Glomerular endothelial cell (primary cell): ENCODE measurements around the gene ABCC3. TPM values are rescaled to one million over a fixed set of nuclear protein-coding genes. Genes with fewer than 3 reads are reported as not detected.

Experiments used
- DNase-seq: peaks from one replicate; pipeline ENCODE4 v3.0.0-alpha.2; 2011; ENCODE audit warnings: low read depth, low spot score; ENCODE audit errors: extremely low read depth
- total RNA-seq: library from RNA; depleted of rRNA; stranded (reverse); fragments of >200 nt; gene quantifications from 2 replicates; pipeline ENCODE4 v1.2.3, GENCODE V29; 2015

Gene ABCC3
- total RNA-seq, 1 donor from 2014 or later = 1.1 TPM

DNA sequence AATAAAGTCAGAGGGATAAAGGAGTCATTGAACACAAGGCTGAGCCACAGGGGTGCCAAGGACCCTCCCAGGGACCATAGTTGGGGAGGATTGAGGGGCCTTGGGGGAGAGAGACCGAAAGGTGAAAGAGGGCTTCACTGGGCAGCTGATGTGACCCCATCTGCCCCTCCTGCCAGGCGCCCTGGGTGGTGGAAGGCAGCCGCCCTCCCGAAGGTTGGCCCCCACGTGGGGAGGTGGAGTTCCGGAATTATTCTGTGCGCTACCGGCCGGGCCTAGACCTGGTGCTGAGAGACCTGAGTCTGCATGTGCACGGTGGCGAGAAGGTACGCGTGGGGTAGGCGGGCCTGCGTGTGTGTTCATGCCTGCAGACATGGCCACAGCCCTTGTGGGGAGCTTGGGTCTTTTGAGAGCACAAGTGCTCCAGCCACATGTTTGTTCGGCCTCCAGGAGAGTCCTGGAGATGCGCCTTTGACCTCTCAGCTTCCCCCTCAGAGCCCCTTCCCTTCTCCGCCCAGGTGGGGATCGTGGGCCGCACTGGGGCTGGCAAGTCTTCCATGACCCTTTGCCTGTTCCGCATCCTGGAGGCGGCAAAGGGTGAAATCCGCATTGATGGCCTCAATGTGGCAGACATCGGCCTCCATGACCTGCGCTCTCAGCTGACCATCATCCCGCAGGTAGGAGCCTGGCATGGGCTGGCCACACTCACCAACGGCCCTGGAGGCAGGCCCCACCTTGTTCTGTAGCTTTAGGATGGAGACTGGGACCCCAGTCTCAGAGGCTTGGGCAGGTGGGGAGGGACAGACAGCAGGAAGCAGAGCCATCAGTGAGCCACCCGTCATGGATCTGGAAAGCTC is 49.0 kb downstream of the ABCC3 start:
- no peak for DNase-seq

DNA sequence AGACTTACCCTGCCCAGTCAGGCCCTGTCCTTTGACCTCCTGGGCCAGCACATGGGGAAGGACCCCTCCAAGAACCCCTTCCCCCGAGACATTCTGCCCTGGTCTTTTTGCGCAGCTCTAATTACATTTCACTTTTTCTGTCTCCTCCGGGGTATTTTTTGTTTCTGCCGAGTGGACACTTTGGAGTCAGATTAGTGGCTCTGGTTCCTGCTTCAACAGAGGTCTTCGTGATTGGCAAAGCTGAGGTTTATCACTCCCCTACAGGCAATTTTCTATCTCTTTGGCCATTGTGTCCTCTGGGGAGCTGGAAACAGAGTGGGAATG is 49.6 kb downstream of the ABCC3 start:
- DNase-seq = no peak

DNA sequence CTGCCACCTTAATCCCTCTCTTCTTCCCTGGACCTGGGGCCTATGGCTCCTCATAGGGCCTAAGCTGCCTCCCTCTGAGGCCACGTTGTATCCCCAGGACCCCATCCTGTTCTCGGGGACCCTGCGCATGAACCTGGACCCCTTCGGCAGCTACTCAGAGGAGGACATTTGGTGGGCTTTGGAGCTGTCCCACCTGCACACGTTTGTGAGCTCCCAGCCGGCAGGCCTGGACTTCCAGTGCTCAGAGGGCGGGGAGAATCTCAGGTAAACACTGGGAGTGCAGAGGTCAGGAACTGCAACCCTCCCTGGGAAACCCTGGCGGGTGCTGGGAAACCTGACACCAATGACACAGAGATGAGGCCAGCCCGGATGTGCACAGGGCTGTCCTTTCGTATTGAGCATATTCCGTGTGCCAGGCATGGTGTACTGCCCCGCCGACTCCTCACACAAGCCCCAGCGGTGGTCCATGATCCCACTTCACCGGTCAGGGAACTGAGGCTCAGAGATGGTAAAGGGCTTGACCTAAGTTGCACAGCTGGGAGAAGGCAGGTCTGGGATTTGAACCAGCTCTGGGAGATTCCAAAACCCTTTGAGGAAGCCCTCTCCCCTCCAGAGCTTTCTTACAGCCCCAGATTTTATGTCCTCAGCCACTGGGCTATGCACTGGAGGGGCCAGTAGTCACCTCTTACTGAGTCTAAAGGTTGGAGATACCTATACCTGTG is 50.1 kb downstream of the ABCC3 start:
- no peak for DNase-seq

DNA sequence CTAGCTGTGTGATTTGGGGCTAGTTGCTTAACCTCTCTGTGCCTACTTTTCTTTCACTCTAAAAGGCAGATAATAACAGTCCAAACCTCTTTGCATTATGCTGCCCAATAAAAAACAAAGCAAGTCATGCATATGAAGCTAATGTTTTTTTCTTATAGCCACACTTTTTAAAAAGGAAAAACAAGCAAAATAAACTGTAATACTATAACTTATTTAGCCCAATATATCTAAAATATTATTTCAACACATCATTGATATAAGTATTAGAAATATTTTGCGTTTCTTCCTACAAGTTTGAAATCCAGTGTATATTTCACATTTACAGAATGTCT is 50.6 kb downstream of the ABCC3 start:
- DNase-seq = no peak

DNA sequence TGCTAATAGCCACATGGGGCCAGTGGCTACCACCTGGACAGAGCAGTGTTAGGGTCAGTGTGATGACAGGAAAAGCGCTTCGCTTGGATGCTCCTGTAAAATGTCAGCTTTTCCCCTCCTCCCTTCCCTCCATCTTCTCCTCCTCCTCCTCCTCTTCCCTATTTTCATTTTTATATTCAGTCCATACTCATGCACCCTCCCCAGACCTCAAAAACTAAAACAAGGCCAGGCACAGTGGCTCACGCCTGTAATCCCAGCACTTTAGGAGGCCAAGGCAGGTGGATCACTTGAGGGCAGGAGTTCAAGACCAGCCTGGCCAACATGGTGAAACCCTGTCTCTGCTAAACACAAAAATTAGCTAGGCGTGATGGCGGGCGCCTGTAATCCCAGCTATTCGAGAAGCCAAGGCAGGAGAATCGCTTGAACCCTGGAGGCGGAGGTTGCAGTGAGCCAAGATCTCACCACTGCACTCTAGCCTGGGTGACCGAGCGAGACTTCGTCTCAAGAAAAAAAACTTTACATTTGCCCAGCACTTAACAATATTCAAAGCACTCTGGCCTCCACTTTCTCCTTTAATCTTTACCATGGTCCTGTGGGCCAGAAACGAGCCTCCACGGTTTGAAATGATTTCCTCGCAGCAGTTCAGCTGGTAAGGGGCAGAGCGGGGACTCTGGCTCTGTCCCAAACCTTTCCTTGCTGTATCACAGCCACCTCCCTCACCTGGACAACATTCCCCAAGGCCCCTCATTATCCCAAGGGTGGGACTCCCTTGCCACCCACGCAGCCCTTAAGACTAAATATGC is 51.2 kb downstream of the ABCC3 start:
- DNase-seq = no peak

DNA sequence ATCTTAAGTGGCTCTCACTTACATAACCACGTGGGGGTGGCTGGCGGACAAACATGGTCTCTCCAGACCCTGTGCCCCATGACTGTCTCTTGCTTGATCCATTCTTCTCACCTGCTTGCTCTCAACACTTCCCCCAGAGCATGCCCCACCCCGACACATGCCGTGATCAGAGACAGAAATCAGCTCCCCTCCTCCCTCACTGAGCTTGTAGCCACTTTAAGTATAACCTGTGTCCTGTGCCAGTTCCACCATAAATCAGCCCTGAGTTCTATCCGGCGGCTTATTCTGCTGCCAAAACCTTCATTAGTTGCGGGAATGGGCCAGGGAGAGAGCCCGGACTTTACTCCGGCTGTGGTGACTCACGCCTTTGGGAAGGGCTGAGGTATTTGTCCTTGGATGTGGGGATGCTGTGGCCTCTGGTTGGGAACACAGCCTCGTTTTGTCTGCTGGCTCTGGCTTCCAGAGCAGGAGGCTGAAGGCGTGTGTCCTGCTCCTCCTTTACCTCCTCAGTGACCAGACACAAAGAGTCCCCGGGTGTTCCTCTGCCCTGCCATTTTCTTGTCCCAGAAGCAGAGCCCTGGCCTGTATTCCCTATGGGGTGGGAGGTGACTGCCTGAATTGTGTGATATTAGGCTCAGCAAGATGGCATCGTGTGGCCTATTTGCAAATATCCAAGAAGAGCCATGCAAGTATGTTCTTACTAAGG is 52.0 kb downstream of the ABCC3 start:
- DNase-seq = no peak

DNA sequence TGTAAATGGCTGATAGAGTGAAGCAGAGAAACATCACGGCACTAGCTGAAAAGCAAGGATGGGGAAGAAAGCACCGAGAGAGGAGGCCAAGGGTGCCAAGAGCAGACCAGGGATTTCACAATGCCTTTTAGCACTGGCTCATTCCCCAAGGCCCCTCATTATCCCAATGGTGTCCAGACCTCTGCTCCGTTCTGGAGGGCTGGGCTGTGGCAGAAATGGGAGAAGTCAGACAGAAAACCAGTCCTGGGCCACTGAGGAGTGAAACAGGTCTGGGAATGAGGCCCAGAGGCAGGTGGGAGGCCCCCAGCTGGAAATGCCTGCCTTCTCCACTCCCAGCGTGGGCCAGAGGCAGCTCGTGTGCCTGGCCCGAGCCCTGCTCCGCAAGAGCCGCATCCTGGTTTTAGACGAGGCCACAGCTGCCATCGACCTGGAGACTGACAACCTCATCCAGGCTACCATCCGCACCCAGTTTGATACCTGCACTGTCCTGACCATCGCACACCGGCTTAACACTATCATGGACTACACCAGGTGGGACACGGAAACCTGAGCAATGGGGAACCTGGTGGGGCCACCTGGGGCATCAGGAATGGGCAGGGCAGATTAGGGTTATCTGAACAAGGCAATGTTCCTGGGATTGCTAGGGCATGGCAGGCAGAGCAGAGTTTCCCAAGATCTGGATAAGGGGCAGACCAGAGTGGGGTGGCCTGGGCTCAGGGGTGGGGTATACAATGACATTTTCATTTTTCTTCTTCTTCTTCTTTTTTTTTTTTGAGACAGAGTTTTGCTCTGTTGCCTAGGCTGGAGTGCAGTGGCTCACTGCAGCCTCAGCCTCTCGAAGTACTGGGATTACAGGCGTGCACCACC is 52.8 kb downstream of the ABCC3 start:
- no peak for DNase-seq

DNA sequence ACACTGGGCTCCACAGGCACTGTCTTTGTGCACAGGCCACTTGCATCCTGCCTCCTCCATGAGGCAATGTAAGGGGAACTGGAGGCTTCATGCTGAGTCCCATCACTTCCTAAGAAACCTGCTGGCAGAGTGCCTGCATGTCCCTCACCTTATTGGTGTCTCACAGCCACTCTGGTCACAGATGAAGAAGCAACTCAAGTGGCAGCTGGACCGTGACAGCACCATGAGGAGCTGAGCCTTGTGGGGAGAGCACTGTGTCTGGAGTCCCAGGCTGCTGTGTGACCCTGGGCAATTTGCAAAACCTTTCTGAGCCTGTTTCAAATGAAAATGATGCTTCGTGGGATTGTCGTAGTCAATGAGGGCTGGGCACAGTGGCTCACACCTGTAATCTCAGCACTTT is 53.6 kb downstream of the ABCC3 start:
- DNase-seq = no peak

DNA sequence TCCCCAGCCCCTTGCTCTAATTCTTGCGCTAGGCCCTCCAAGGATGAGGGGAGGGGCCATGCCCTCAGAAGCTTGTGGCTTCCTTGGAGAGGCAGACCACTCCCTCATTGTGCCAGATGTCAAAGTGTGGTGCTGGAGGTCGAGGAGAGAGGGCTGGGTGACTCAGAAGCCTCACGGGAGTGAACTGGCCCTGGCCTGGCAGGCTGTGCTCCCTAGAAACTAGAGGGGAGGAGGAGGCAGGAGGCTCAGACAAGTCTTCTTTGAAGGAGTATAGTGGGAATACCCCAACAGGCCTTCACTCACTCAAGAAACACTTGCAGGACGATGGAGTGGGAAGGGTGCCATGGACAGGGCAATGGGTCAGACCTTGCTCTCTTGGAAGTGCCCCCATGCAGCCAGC is 54.6 kb downstream of the ABCC3 start:
- DNase-seq = no peak

DNA sequence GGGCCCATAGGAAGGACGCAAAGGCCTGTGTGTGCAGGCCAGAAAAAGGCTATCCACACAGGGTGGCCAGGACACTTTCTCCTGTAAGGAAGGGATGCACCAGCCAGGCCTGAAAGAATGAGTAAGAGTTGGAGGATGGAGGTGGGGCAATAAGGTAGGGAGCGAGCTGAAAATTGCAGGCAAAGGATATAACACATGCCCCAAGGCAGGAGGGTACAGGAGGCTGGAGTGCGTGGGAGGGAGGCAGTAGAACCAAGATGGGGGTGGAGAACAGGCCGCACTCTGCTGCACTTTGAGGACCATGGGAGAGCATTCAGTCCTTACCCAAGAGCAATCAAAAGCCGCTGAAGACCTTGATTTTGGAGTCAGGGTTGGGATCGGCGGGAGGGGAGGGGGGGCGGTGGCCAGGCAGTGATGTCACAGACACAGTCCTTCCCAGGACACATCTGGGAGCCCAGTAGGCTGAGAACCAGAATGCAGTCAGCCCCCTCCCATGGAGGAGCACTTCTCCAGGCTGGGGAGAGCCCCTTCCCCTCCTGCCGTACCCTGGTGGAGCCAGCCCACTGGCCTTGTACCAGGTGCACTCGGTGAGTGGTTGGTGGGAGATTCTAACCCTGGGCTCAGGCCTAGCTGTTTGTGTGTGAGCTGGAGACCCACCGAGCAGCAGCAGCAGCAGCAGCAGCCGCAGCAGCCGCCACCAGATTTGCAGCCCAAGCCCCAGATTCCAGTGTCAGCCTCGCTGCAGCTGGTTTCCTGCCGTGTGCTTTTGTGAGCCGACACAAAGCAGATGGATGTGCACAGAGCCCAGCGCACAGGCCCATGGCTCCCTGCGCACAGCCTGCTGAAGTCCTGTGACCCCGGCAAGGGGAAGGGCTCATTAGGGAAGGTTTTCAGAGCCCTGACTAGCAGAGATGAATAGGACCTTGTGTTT is 55.5 kb downstream of the ABCC3 start:
- DNase-seq = no peak

DNA sequence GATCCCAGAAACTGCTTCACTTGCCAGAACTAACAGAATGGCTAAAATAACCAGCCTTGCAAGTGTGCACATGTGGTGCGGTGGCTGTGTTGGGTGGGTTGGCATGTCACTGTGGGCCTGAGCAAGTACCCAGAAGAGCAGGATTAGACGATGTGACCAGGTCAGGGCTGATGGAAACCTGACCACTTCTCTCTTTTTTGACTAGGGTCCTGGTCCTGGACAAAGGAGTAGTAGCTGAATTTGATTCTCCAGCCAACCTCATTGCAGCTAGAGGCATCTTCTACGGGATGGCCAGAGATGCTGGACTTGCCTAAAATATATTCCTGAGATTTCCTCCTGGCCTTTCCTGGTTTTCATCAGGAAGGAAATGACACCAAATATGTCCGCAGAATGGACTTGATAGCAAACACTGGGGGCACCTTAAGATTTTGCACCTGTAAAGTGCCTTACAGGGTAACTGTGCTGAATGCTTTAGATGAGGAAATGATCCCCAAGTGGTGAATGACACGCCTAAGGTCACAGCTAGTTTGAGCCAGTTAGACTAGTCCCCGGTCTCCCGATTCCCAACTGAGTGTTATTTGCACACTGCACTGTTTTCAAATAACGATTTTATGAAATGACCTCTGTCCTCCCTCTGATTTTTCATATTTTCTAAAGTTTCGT is 56.3 kb downstream of the ABCC3 start:
- no peak for DNase-seq

DNA sequence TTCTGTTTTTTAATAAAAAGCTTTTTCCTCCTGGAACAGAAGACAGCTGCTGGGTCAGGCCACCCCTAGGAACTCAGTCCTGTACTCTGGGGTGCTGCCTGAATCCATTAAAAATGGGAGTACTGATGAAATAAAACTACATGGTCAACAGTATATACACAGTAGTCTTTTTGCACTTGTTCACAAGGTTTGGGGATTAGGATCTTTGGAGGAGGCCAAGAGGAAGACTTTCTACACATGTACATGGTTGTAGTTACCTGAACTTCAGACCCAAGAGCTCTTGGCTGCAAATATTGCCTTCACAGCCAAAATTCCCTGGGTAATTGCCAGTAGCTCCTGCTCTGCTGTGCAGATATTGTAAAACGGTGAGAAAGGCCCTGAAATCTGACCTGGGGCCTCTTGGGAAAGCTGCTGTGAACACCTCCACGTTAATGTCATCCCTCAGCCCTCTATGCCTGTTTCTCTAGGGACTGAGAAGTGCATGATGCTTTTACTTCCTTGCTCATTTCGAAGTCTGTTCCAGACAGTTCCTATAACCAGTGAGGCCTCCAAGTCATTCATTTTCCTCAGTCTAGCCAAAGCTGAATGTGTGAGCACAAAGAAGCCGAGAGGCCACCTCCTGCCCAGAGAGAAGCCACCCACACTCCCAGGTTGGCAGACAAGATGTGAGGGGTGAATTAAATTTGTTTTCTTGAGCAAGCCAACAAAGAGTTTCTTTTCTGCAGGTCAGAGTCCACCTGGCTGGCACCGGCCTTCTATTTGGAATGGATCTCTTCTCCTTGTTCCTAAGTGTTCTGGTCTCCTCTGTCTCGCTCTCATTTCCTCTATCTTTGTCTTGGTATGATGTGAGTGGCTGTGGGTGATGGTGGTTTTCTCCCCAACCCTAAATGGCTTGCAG is 57.1 kb downstream of the ABCC3 start:
- no peak for DNase-seq

DNA sequence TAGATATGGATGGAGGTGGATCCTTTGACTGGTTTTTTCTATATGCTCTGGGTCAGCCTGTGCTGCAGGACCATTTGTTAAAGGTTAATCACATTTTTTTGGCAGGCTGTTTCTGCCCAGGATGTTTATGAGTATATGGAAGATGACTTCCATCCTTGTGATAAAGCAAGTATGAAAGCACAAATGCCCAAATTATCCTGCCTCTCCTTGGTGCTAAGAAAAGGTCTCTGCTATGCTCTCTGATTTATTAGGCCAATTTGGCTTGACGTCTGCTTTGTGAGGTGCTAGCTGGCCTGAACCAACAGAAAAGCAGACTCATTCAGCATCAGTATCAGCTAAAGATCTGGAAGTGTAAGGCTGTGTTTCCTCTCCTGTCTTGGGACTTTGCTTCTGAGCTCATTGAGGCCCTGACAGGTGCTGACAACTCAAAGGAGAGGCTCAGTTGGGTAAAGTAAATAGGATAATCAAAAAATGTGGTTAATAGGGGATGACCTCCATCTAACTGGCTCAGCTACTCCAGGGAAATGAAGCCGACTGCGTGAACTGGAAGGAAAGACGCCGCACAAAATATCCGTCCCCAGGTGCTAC is 57.9 kb downstream of the ABCC3 start:
- DNase-seq = no peak

DNA sequence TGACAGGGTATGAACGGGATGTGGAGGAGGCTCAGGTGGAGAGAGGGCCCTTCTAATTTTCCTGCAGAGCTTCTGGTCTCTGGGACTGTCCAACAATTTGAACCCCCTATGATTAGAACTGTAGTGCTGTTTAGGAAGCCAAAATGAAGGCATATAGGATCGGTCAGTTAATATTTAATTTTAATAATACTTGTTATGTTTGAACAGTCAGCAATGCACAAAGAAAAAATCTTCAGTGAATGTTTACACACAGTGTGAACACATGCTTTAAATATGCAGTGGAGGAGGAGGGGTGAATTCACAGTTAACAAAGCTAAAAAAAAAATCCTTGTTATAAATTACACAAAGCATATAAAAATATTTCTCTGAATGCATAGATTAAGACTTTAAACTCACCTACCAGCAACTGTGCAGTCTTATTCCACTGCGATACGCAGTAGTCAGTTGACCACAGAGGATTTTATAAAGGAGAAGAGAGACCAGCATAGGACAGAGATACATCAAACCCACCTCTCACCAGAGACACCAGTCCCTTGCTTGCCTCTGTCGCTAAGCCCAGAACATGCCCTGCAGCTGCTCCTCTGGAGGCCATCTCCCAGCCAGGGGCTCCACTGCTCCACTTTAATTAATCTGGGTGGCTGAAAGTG is 58.5 kb downstream of the ABCC3 start:
- no peak for DNase-seq

DNA sequence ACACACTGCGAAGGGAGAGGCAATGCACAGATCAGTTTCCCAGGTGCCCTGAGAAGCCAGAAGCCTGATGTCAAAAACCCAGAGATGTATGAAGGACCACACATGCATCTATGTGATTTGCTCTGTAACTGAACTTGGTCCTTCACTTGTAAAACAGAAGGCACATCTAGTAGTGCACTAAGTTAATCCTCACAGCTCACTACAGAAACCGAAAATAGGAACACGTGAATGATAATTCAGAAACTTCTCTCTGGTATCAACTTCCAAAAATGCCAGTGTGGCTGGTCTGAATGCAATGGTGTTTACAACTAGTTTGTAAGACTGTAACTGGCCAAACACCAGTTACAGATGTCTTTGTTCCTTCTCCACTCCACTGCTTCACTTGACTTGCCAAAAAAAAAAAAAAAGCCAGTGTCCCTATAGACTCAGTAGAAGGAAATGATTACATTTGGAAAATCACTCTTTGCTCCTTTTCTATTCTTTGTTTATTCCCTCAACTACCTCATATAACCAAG is 61.7 kb downstream of the ABCC3 start:
- DNase-seq = no peak

DNA sequence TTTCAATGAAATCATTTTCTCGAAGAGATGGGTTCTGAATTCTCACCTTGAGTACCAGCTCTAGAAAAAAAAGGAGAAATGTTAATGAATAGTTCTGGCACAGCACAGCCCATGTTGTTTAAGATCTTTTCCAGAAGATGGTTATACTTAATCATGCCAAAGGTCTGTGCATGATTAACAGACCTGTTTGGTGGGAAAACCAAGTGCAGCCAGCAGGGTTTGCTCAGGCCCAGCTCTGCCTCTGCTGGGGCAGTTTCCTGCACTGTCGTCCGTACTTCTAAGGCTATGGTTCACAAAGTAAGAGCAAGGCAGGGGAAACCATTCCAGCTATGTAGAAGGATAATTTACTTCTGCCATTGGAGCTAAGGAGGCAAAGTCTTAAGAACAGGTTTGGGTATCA is 62.4 kb downstream of the ABCC3 start:
- DNase-seq = no peak
